ENCODE data around the gene C1orf167.

- no peak for TF ChIP-seq PHF8 (conservative IDR thresholded peaks at IDR 0.05; ENCODE audit: low read depth, low read length)
- TF ChIP-seq GTF2F1 (IDR thresholded peaks at IDR 0.05; ENCODE audit: borderline replicate concordance, low read depth, low read length), result no peak
- TF ChIP-seq CTCF (IDR thresholded peaks at IDR 0.05; ENCODE audit: control extremely low read depth in 1 of 3, insufficient read depth in 1 of 3, low read depth in 1 of 3, low read length in 3 of 3), result no peak
- no peak for TF ChIP-seq RNF2 (IDR thresholded peaks at IDR 0.05; ENCODE audit: borderline replicate concordance, low read depth, low read length, missing control alignments, poor library complexity, severe bottlenecking)
- TF ChIP-seq EGR1 (IDR thresholded peaks at IDR 0.05; ENCODE audit: borderline replicate concordance, low read depth, low read length), result no peak
- no peak for TF ChIP-seq EZH2 (IDR thresholded peaks at IDR 0.05; ENCODE audit: low read depth, low read length, severe bottlenecking)
- no peak for TF ChIP-seq ZNF274 (IDR thresholded peaks at IDR 0.05; ENCODE audit: borderline replicate concordance, extremely low read depth, low read length)
- TF ChIP-seq POLR2A (IDR thresholded peaks at IDR 0.05; ENCODE audit: control extremely low read depth in 1 of 2, low read depth in 2 of 2, low read length in 2 of 2), result no peak
- TF ChIP-seq RAD21 (IDR thresholded peaks at IDR 0.05 in 1 of 2, conservative IDR thresholded peaks at IDR 0.05 in 1 of 2; ENCODE audit: low read depth in 2 of 2, low read length in 2 of 2), result no peak
- no peak for TF ChIP-seq CBX8 (IDR thresholded peaks at IDR 0.05; ENCODE audit: borderline replicate concordance, low read depth, low read length)
- TF ChIP-seq RFX5 (IDR thresholded peaks at IDR 0.05; ENCODE audit: borderline replicate concordance, low read depth, low read length), result no peak
- no peak for TF ChIP-seq EP300 (IDR thresholded peaks at IDR 0.05; ENCODE audit: borderline replicate concordance in 1 of 2, low read depth in 2 of 2, low read length in 2 of 2)
- no peak for TF ChIP-seq SP4 (IDR thresholded peaks at IDR 0.05; ENCODE audit: low read length)
These were observed 15.1 kb upstream of the C1orf167 start for GRCh38 chr1:11746795-11747487.
